Measurements from ENCODE around the gene C14orf93. TPM values are rescaled to one million over a fixed set of nuclear protein-coding genes. Genes with fewer than 3 reads are reported as not detected.

The C14orf93 gene
- polyA plus RNA-seq, 1 donor, result 11.2 TPM

- DNase-seq (ENCODE audit: low read depth), result no peak
These were observed 35.7 kb upstream of the C14orf93 start for GRCh38 chr14:23045419-23046357.

GRCh38 chr14:23044840-23045239, 34.9 kb upstream of the C14orf93 start:
- no peak for DNase-seq (ENCODE audit: low read depth)

- DNase-seq (ENCODE audit: low read depth), result no peak
These were observed 33.8 kb upstream of the C14orf93 start for GRCh38 chr14:23043754-23044153.

GRCh38 chr14:23043145-23043544, 33.2 kb upstream of the C14orf93 start:
- no peak for DNase-seq (ENCODE audit: low read depth)

- DNase-seq (ENCODE audit: low read depth), result no peak
These were observed 32.4 kb upstream of the C14orf93 start, which contains the start of gene PSMB11 for GRCh38 chr14:23042162-23042965. Gene PSMB11, plus strand, starts transcription at chr14:23042212. Its CDS starts 14 bp downstream, at chr14:23042226.

GRCh38 chr14:23041729-23042128, 31.8 kb upstream of the C14orf93 start:
- DNase-seq (ENCODE audit: low read depth), result no peak

GRCh38 chr14:23040100-23040499, 30.2 kb upstream of the C14orf93 start:
- DNase-seq (ENCODE audit: low read depth), result no peak

- no peak for DNase-seq (ENCODE audit: low read depth)
These were observed 25.6 kb upstream of the C14orf93 start for GRCh38 chr14:23035303-23036144.

- peak; percentile 94 for DNase-seq (ENCODE audit: low read depth)
These were observed 24.8 kb upstream of the C14orf93 start, which contains the start of gene PSMB5 for GRCh38 chr14:23034498-23035302. Gene PSMB5, minus strand, starts transcription at chr14:23034900. Its CDS starts 19 bp downstream, at chr14:23034881.

- DNase-seq (ENCODE audit: low read depth), result no peak
These were observed 24.0 kb upstream of the C14orf93 start for GRCh38 chr14:23033801-23034497.

- no peak for DNase-seq (ENCODE audit: low read depth)
These were observed 23.3 kb upstream of the C14orf93 start for GRCh38 chr14:23033251-23033727.

GRCh38 chr14:23030936-23031335, 21.0 kb upstream of the C14orf93 start:
- no peak for DNase-seq (ENCODE audit: low read depth)

GRCh38 chr14:23028799-23029198, 18.9 kb upstream of the C14orf93 start:
- DNase-seq (ENCODE audit: low read depth), result no peak

- no peak for DNase-seq (ENCODE audit: low read depth)
These were observed 15.3 kb upstream of the C14orf93 start for GRCh38 chr14:23025151-23025814.

- no peak for DNase-seq (ENCODE audit: low read depth)
These were observed 14.7 kb upstream of the C14orf93 start for GRCh38 chr14:23024612-23025075.

GRCh38 chr14:23023795-23024152, 13.8 kb upstream of the C14orf93 start:
- DNase-seq (ENCODE audit: low read depth), result no peak

- no peak for DNase-seq (ENCODE audit: low read depth)
These were observed 13.3 kb upstream of the C14orf93 start for GRCh38 chr14:23023022-23023794.

GRCh38 chr14:23021889-23022442, 12.0 kb upstream of the C14orf93 start:
- no peak for DNase-seq (ENCODE audit: low read depth)
